ENCODE measurements around the gene SLC6A12.

GRCh38 chr12:172732-173161 is 41.2 kb downstream of the SLC6A12 start:
- no peak for TF ChIP-seq CTCF (IDR thresholded peaks at IDR 0.05)
- TF ChIP-seq EP300 (IDR thresholded peaks at IDR 0.05; ENCODE audit: low read depth), result no peak
- no peak for TF ChIP-seq POLR2A (IDR thresholded peaks at IDR 0.05)
- TF ChIP-seq POLR2AphosphoS5 (IDR thresholded peaks at IDR 0.05), result no peak
